ENCODE data around the gene ZBTB37. TPM values are rescaled to one million over a fixed set of nuclear protein-coding genes. Genes with fewer than 3 reads are reported as not detected.

Gene ZBTB37
- total RNA-seq, 2 donors from 2014 or later, result 5.8 to 6.7 TPM

- Histone ChIP-seq H3K4me1 (no peaks in the 10 kb centered on the region), H3K27ac (no peak overlapping the region), H3K9ac (ENCODE audit: low read depth in 2 of 2, low read length in 2 of 2) (no peak overlapping the region), H3K9me3 (no peaks in the 10 kb centered on the region), H3K36me3 (no peaks in the 10 kb centered on the region), H3K27me3 (no peaks in the 10 kb centered on the region), H3K4me3 (no peak overlapping the region)
- intact Hi-C loops (cut with DNase I), result no loop called here
- DNase-seq, result peak; percentile 29
- TF ChIP-seq CTCF (IDR thresholded peaks at IDR 0.05), result peak; percentile 60
Observed at GRCh38 chr1:173914366-173914871, 46.2 kb downstream of the ZBTB37 start.

GRCh38 chr1:173915596-173915995 is 47.4 kb downstream of the ZBTB37 start:
- Histone ChIP-seq H3K27me3 (no peaks in the 10 kb centered on the region), H3K9ac (ENCODE audit: low read depth in 2 of 2, low read length in 2 of 2) (no peak overlapping the region), H3K27ac (no peak overlapping the region), H3K4me3 (no peak overlapping the region), H3K9me3 (no peaks in the 10 kb centered on the region), H3K4me1 (no peaks in the 10 kb centered on the region), H3K36me3 (no peaks in the 10 kb centered on the region)
- no peak for TF ChIP-seq CTCF (IDR thresholded peaks at IDR 0.05)
- intact Hi-C loops (cut with DNase I), result no loop called here
- DNase-seq, result no peak

- no peak for TF ChIP-seq CTCF (IDR thresholded peaks at IDR 0.05)
- H3K36me3 ChIP-seq, result no peaks in the 10 kb centered on the region
- no peaks in the 10 kb centered on the region for H3K4me1 ChIP-seq
- H3K27me3 ChIP-seq, result no peaks in the 10 kb centered on the region
- no peak overlapping the region for H3K4me3 ChIP-seq
- intact Hi-C loops (cut with DNase I), result no loop called here
- H3K9me3 ChIP-seq, result no peaks in the 10 kb centered on the region
- no peak overlapping the region for H3K9ac ChIP-seq (ENCODE audit: low read depth in 2 of 2, low read length in 2 of 2)
- no peak for DNase-seq
- no peak overlapping the region for H3K27ac ChIP-seq
Observed at GRCh38 chr1:173916667-173917066, 48.5 kb downstream of the ZBTB37 start.

GRCh38 chr1:173917149-173917548 is 49.0 kb downstream of the ZBTB37 start, which contains the start of gene SERPINC1:
SERPINC1 (minus strand) TSS chr1:173917327; CDS start chr1:173917259, 68 bp downstream.
- Histone ChIP-seq H3K27me3 (no peaks in the 10 kb centered on the region), H3K9me3 (no peaks in the 10 kb centered on the region), H3K4me3 (no peak within 1 kb of the TSS), H3K27ac (no peak within 1 kb of the TSS), H3K36me3 (no peaks in the 10 kb centered on the region), H3K9ac (ENCODE audit: low read depth in 2 of 2, low read length in 2 of 2) (no peak within 1 kb of the TSS), H3K4me1 (no peaks in the 10 kb centered on the region)
- DNase-seq, result no peak
- intact Hi-C loops (cut with DNase I), result no loop called here
- no peak for TF ChIP-seq CTCF (IDR thresholded peaks at IDR 0.05)

GRCh38 chr1:173917635-173918493 is 49.7 kb downstream of the ZBTB37 start:
- Histone ChIP-seq H3K9ac (ENCODE audit: low read depth in 2 of 2, low read length in 2 of 2) (no peak overlapping the region), H3K27ac (no peak overlapping the region), H3K9me3 (no peaks in the 10 kb centered on the region), H3K4me1 (no peaks in the 10 kb centered on the region), H3K4me3 (no peak overlapping the region), H3K36me3 (no peaks in the 10 kb centered on the region), H3K27me3 (no peaks in the 10 kb centered on the region)
- TF ChIP-seq CTCF (IDR thresholded peaks at IDR 0.05), result no peak
- intact Hi-C loops (cut with DNase I), result no loop called here
- no peak for DNase-seq
